ENCODE data around the gene OSBPL5.

GRCh38 chr11:3162410-3163240 is 2.5 kb downstream of the OSBPL5 start:
- TF ChIP-seq SUZ12 (IDR thresholded peaks at IDR 0.05; ENCODE audit: extremely low read depth, insufficient read depth, insufficient read length) = no peak
- TF ChIP-seq YY1 (IDR thresholded peaks at IDR 0.05; ENCODE audit: insufficient read depth, insufficient read length) = no peak
